Esophagus squamous epithelium (tissue), 4 donors: ENCODE measurements around the gene CDC23.
A peak's percentile ranks its signal among the peaks of the same experiment; 100 is the strongest.

Experiments
- POLR2A ChIP-seq, 4 donors: fragments of 450-650 bp; IDR thresholded peaks; one replicate each; pipeline ENCODE4 v1.6.1; 2017; ENCODE audit warnings: antibody characterized with exemption in 4 of 4, mild to moderate bottlenecking in 4 of 4, moderate library complexity in 3 of 4
- TF ChIP-seq, protein P1 (sequence below), 6 experiments: fragments of 450-650 bp in 4 of 6; fragments of 200-600 bp in 2 of 6; sonication (generic) in 2 of 6; IDR thresholded peaks; one replicate each; pipeline ENCODE4 v1.5.1; 2016 to 2019; ENCODE audit warnings: antibody characterized with exemption in 6 of 6, mild to moderate bottlenecking in 4 of 6, moderate library complexity in 4 of 6

DNA sequence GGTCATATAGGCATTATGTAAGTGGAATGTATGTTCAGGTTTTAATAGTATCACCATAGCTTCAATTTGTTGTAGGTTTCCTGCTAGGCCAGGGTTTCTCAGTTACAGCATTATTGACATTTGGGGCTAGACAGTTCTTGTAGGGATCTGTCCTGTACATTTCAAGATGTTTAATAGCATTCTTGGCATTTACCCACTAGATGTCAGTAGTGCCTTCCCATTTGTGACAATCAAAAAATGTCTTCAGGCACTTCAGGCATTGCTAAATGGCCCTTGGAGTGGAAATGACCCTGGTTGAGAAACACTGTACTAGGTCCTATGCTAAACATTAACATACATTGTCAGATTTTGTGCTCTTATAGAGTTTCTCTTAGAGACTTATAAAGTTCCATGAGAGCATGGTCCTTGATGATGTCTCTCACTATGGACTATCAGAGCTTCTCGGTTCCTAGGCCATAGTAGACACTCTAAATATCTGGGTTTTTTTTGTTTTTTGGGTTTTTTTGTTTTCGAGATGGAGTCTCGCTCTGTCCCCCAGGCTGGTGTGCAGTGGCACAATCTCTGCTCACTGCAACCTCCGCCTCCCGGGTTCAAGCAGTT lies 32.8 kb downstream of the CDC23 start:
- TF ChIP-seq, protein P1, sequence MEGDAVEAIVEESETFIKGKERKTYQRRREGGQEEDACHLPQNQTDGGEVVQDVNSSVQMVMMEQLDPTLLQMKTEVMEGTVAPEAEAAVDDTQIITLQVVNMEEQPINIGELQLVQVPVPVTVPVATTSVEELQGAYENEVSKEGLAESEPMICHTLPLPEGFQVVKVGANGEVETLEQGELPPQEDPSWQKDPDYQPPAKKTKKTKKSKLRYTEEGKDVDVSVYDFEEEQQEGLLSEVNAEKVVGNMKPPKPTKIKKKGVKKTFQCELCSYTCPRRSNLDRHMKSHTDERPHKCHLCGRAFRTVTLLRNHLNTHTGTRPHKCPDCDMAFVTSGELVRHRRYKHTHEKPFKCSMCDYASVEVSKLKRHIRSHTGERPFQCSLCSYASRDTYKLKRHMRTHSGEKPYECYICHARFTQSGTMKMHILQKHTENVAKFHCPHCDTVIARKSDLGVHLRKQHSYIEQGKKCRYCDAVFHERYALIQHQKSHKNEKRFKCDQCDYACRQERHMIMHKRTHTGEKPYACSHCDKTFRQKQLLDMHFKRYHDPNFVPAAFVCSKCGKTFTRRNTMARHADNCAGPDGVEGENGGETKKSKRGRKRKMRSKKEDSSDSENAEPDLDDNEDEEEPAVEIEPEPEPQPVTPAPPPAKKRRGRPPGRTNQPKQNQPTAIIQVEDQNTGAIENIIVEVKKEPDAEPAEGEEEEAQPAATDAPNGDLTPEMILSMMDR (IDR thresholded peaks at IDR 0.05), result peak in 3 of 6 experiments; percentile 18 to 54 (median 24)
- no peak for TF ChIP-seq POLR2A (IDR thresholded peaks at IDR 0.05)
